Globus pallidus (tissue), 1 donor: Measurements from ENCODE around the gene OR2D2.
"Not testable (repeated sequence)": the region's sequence is repeated elsewhere in the genome, so short reads cannot be mapped to it uniquely, and the experiment has no call there.

ENCODE experiments used
- DNase-seq: peaks from one replicate; pipeline ENCODE4 v3.0.0-alpha.2; 2015; ENCODE audit warnings: low spot score

The OR2D2 gene, protein sequence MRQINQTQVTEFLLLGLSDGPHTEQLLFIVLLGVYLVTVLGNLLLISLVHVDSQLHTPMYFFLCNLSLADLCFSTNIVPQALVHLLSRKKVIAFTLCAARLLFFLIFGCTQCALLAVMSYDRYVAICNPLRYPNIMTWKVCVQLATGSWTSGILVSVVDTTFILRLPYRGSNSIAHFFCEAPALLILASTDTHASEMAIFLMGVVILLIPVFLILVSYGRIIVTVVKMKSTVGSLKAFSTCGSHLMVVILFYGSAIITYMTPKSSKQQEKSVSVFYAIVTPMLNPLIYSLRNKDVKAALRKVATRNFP

DNA sequence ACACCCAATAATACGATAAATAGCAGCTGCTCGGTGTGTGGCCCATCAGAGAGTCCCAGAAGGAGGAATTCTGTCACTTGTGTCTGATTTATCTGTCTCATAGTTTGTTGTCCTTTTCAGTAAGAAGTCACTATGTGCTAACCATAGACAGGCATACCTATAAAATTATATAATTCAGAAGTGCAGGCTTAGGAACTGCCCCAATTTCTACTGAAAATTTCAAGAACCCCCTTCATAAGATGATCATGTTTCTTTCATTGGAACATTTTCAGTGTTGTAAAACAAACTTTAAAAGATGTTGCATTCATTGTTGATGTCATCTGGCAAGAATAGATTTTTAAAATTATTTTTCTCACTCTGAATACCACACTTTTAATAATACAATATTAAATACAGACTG lies at the start of gene OR2D2:
TSS of gene OR2D2 (minus strand) at position 101 of the 400 bp plus-strand sequence. CDS start at position 101, 0 bp downstream.
- DNase-seq, result no peak

- DNase-seq, result no peak
Observed at GRCh38 chr11:6941970-6942369, 49.7 kb upstream of the OR2D2 start.

- DNase-seq, result no peak
Observed at GRCh38 chr11:6932145-6932544, 39.8 kb upstream of the OR2D2 start.

GRCh38 chr11:6931146-6931713 lies 38.9 kb upstream of the OR2D2 start:
- no peak for DNase-seq

GRCh38 chr11:6928916-6929315 lies 36.6 kb upstream of the OR2D2 start:
- no peak for DNase-seq

DNA sequence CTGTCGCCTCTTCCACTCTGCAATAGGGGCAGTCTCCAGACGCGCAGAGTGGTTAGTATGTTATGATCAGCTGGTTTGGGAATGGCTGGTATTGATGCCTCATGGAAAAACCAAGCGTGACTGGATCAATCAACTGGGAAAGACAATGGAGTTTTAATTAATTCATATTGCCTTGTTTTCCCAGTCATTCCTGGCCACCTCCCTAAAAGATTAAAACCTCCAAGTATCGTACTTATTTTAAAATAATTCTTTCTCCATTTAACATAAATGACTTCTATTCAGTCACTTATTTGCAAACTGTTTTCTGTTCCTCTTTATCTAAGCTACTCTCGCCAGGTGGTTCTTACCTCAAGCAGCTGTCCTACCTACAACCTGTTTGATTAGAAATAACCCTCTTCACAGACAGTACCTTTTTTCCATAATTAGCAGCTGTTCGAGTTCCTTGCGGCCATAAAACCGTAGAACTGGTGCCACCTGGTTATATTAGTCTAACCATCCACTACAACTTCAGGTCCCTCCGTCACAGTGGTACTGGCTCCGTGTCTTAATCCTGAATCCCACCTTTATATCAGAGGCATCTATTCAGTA lies 34.8 kb upstream of the OR2D2 start:
- DNase-seq, result no peak

DNA sequence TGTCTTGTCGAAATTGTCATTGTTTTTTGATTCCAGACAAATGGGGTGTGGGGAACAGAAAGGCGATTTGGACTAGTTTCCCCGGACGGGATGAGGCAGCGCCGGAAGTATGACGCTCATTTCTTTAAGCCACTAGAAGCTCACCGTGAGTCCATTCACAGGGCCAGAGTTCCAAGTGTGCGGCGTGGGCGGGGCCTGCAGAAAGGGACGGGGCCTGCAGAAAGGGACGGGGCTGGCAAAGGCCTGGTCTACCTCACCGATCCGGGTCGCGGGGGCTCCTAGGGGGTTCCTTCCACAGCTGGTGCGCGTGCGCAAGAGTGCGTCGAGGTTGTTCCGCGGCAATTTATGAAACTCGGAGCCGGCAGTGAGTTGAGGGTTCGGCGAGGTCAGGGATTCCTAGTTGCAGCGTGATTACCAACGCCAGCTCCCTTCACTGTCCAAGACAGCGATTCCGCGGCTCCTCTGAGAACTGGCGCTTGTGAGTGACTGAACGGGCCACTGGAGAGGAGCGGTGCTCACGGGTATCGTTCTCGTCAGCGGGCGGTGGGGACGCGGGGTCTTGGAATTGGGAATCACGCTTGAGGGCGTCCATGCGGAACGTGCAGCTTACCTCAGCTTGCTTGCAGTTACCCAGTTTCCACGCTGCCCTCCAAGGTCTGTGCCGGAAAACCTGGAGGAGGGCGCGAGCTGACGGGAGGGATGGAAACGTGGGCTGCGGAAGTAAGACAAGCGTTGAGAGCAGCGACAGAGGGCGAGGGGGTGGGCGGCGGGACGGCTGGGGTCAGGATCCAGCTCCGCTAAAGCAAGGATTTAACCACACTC lies 34.1 kb upstream of the OR2D2 start, which contains the start of gene ZNF215:
TSS of gene ZNF215 (plus strand) at position 219 of the 822 bp plus-strand sequence. CDS start 5,847 bp downstream, outside the sequence.
- peak; percentile 1 for DNase-seq

- no peak for DNase-seq
Observed at GRCh38 chr11:6925636-6926207, 33.4 kb upstream of the OR2D2 start.

GRCh38 chr11:6925007-6925577 lies 32.8 kb upstream of the OR2D2 start:
- no peak for DNase-seq

GRCh38 chr11:6920702-6921101 lies 28.4 kb upstream of the OR2D2 start, which contains the start of gene OR2D3:
OR2D3 (plus strand) TSS chr11:6921002; CDS start chr11:6921002, 0 bp downstream.
- DNase-seq, result no peak

DNA sequence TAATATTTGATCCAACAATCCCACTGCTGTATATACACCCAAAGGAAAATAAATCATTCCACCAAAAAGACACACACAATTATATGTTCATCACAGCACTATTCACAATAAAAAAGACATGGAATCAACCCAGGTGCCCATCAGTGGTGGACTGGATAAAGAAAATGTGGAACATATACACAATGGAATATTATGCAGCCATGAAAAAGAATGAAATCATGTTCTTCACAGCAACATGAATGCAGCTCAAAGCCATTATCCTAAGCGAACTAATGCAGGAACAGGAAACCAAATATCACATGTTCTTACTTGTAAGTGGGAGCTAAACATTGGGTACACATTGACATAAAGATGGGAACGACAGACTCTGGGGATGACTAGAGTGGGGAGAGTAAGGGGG lies 27.4 kb upstream of the OR2D2 start:
- DNase-seq, result no peak

- DNase-seq, result no peak
Observed at GRCh38 chr11:6911948-6912347, 19.6 kb upstream of the OR2D2 start.

GRCh38 chr11:6911378-6911777 lies 19.1 kb upstream of the OR2D2 start:
- no peak for DNase-seq

GRCh38 chr11:6904804-6905203 lies 12.5 kb upstream of the OR2D2 start:
- not testable (repeated sequence) for DNase-seq

DNA sequence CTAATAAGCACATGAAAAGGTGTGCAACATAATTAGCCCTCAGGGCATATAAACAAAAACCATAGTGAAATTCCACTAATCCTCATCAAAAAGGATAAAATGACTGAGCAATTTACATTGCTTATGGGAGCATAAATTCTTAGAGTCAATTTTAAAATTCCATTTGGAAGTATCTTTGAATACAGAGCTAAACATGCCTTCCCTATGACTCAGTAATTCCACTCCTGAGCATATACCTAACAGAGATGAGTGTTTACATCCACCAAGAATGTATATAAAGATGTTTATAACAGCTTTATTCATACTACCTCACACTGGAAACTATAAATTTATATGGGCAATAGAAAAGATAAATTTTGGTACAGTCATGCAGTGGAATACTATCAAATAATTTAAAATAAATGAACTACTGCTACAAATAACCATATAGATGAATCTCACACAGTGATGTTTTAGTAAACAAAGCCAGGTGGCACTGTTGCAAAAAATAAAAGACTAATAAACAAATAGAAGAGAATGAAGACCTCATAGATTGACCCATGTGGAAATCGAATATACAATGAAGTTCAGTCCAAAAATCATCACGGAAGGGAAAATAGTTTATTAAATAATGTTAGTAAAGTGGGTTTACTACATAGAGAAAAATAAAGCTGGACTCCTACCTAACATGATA lies 8.2 kb upstream of the OR2D2 start:
- DNase-seq, result no peak

DNA sequence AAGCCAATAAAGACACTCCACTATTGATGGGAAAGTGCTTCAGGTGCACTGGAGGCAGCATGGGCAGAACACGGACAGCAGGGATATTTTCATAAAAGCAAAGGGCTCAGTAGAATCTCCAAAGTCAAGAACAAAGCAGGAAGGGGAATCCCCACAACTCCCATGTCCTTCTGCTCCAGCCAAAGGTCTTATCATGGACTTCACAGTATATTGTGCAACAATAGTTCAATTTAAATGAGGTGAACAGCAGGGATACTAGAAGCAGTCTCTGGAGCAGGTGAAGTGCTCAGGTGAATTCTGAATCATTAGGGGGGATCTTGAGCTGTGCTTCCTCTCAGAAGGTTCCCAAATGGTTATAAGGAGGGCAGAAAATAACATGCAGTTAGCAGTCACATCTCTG lies 6.6 kb upstream of the OR2D2 start:
- no peak for DNase-seq

DNA sequence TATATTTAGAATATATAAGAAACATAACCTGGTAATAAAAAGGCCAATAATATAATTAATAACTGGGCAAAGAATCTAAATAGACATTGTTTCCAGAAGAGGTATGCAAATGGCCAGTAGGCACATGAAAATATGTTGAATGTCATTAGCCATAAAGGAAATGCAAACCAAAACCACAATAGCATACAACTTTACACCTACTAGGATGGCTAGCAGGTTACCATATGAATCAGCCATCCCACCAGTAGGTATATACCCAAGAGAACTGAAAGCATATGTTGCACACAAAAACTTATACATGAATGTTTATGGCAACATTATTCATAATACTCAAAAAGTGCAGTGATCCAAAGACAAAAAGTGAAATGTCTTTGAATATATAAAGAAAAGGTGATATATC lies 2.7 kb upstream of the OR2D2 start:
- DNase-seq, result no peak

DNA sequence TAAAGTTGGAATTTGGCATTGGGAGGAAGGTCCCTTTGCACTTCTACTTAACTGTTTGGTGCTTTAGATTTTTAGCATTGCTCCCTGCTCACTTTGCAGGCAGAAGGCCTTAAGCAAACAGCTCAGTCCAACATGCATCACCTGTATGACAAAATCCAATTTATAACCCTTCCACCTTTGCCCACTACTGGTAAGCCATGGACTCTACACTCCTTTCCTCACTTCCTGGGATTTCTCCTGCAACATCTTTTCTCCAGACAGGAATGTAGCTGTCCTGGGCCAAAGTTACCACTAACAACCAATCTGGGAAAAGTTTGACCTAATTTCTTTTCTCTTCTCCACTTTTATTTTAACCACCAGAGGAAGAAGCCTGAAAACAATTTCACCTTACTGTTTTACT lies 1.8 kb upstream of the OR2D2 start:
- DNase-seq, result no peak

DNA sequence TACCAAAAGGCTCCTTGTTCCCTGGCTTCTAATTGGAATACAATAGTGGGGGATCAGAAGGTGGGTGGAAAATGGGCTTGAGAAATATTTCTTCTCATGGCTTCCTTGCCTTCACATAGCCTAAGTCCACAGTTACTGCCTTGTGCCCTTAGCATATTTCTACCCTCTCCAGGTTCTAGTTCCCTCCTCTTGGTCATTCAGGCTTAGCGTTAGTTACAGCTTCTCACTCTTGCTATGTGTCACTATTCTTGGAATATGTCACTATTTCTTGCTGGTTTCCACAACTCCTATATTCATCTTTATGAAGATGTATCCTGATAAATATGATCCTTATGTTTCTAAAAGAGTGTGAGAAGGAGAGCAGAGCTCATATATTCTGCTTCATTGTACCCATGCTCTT lies 2.5 kb downstream of the OR2D2 start:
- no peak for DNase-seq

DNA sequence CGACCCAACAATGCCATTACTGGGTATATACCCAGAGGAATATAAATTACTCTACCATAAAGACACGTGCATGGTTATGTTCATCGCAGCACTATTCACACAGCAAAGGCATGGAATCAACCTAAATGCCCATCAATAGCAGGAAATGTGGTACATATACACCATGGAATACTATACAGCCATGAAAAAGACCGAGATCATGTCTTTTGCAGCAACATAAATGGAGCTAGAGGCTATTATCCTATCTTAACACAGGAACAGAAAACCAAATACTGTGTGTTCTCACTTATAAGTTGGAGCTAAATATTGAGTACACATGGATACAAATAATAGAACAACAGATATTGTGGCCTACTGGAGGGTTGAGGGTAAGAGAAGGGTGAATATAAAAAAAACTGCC lies 3.5 kb downstream of the OR2D2 start:
- DNase-seq, result no peak

DNA sequence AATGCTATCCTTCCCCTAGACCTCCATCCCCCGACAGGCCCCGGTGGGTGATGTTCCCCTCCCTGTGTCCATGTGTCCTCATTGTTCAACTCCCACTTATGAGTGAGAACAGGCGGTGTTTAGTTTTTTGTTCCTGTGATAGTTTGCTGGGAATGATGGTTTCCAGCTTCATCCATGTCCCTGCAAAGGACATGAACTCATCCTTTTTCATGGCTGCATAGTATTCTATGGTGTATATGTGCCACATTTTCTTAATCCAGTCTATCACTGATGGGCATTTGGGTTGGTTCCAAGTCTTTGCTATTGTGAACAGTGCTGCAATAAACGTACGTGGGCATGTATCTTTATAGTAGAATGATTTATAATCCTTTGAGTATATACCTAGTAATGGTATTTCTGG lies 4.6 kb downstream of the OR2D2 start:
- DNase-seq, result not testable (repeated sequence)
